Natural killer cell treated with Interleukin-12 subunit alpha and Interleukin-12 subunit beta and Interleukin-15 and Interleukin-18, amount 100 ng/mL, for 72 hours (primary cell): ENCODE data around the gene PRDM16. TPM values are rescaled to one million over a fixed set of nuclear protein-coding genes. Genes with fewer than 3 reads are reported as not detected.

Experiments used
- ATAC-seq, 2 donors: fragments of 150-1000 bp; cut with Tn5 transposase in 1 of 2; sonication (Bioruptor Pico), chemical (Tn5 transposase) in 1 of 2; 2 replicates each; pipeline ENCODE4 v1.10.0; 2021
- DNase-seq: peaks from one replicate; pipeline ENCODE4 v3.0.0; 2022; ENCODE audit warnings: low spot score
- H3K27ac Mint-ChIP-seq, 2 donors: 1 replicate in 1 of 2; 2 replicates in 1 of 2; pipeline ENCODE4 v1.8.0; 2022; ENCODE audit warnings: mixed read lengths in 2 of 2, mild to moderate bottlenecking in 1 of 2, moderate library complexity in 1 of 2
- H3K27me3 Mint-ChIP-seq, 2 donors: 1 replicate in 1 of 2; 2 replicates in 1 of 2; pipeline ENCODE4 v1.8.0; 2022; ENCODE audit warnings: mixed read lengths in 2 of 2
- H3K36me3 Mint-ChIP-seq: one replicate; pipeline ENCODE4 v1.8.0; 2022; ENCODE audit warnings: mixed read lengths
- H3K4me1 Mint-ChIP-seq, 2 donors: 1 replicate in 1 of 2; 2 replicates in 1 of 2; pipeline ENCODE4 v1.8.0; 2022; ENCODE audit warnings: low read depth in 2 of 2, mixed read lengths in 2 of 2, mild to moderate bottlenecking in 1 of 2
- H3K4me3 Mint-ChIP-seq: one replicate; pipeline ENCODE4 v1.8.0; 2022; ENCODE audit warnings: mixed read lengths
- H3K9me3 Mint-ChIP-seq: 2 replicates; pipeline ENCODE4 v1.8.0; 2022; ENCODE audit warnings: mixed read lengths
- total RNA-seq, 2 donors: library from RNA; stranded (reverse); gene quantifications; one replicate each; pipeline ENCODE4 v1.2.3, GENCODE V29; 2022

Gene PRDM16
- total RNA-seq, 2 donors from 2014 or later, result not detected

DNA sequence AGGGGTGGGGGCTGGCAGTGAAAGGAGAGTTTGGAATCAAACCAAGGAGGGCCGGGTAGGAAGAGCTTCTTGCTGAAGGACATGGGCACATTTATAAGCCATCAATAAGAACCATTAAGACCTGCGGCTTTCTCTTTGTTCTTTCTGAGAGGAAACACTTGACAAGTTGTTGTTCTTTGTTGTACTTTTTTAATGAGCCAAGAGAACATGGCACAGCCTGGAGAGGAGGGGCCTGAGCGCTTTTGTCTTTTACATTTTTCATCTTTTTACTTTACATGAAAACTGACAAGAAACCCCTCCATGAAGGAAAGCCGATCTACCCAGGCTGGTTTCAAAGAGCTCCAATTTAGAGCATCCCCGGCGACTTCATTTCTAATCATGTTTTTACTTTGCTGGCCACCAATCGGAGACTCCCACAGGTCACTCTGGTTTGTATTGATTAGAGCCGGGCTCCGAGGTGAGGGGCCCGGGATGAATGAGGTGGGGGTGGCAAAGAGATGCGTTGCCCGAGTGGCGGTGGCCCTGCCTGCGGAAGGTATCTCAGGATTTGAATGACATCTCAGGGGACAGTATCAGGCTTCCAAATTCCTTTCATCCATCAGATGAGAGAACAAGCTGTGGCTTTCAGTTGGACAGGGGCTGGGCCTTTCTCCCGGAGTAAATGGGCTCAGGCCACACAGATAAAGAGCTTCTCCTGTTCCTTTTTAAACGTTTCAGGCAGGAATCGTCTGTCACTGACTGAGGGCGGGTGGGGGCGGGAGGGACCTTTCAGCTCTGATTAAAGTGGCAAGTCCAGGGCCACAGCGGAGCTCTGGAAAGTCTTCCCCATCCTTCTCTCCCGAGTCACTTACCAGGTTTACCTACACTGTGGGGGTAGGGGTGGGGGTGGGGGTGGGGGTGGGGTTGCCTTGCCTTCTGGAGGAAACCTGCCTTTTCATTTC is 246.7 kb downstream of the PRDM16 start:
- no peak overlapping the region for H3K4me3 Mint-ChIP-seq
- H3K36me3 Mint-ChIP-seq, result peaks cover 11% of the 10 kb centered on the region
- no peak for DNase-seq
- H3K27ac Mint-ChIP-seq, result peak overlapping the region; percentile 79 to 81
- peaks cover 7% of the 10 kb centered on the region for H3K9me3 Mint-ChIP-seq
- peaks cover 14 to 24% of the 10 kb centered on the region in 2 donors for H3K4me1 Mint-ChIP-seq
- no peak for ATAC-seq
- peaks cover 7 to 8% of the 10 kb centered on the region in 2 donors for H3K27me3 Mint-ChIP-seq

DNA sequence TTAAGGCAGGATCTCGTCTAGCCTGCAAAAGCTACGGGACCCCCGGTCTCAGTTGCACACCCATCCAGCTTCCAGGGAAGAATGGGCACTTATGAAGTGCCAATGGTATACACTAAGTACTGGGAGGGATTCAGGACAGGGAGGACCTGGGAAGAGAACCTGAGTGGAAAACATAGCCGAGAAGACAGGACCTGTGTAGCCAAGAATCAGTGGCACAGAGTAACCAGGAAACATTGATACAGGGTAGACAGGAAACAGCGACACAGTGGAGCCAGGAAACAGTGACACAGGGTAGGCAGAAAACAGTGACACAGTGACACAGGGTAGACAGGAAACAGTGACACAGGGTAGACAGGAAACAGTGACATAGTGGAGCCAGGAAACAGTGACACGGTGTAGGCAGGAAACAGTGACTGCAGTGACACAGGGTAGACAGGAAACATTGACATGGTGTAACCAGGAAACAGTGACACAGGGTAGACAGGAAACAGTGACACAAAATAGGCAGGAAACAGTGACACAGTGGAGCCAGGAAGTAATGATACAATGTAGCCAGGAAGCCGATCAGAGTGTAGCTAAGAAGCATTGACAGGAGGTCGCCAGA is 247.4 kb downstream of the PRDM16 start:
- H3K4me1 Mint-ChIP-seq, result peaks cover 14 to 24% of the 10 kb centered on the region in 2 donors
- H3K4me3 Mint-ChIP-seq, result peak overlapping the region; percentile 52
- ATAC-seq, result peak; percentile 73 to 82
- peak overlapping the region; percentile 79 to 81 for H3K27ac Mint-ChIP-seq
- peaks cover 11% of the 10 kb centered on the region for H3K36me3 Mint-ChIP-seq
- H3K27me3 Mint-ChIP-seq, result peaks cover 5 to 7% of the 10 kb centered on the region in 2 donors
- peaks cover 7% of the 10 kb centered on the region for H3K9me3 Mint-ChIP-seq
- no peak for DNase-seq

DNA sequence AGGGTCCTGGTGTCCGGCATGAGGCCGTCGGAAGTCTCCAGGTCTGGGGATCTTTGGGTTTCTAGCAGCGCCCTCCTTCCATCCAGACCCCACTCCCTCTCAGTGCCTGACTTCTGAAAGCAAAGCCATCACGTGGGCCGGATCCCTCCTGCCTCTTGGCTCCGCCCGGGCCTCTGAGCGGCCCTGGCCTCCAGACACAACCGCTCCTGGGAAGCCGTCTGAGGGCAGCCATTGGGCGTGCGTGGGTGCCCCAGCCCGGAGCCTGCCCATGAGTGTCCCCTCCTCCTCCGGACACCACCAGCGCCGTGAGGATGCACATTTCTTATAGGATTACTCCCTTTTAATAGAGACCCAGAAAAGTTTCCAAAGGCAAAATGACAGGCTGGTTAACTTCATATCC is 248.5 kb downstream of the PRDM16 start:
- Mint-ChIP-seq H3K4me3 (no peak overlapping the region), H3K9me3 (peaks cover 7% of the 10 kb centered on the region), H3K36me3 (peaks cover 11% of the 10 kb centered on the region), H3K27me3 (peaks cover 4 to 7% of the 10 kb centered on the region in 2 donors), H3K27ac (no peak overlapping the region), H3K4me1 (peaks cover 14 to 24% of the 10 kb centered on the region in 2 donors)
- no peak for ATAC-seq
- DNase-seq, result no peak

DNA sequence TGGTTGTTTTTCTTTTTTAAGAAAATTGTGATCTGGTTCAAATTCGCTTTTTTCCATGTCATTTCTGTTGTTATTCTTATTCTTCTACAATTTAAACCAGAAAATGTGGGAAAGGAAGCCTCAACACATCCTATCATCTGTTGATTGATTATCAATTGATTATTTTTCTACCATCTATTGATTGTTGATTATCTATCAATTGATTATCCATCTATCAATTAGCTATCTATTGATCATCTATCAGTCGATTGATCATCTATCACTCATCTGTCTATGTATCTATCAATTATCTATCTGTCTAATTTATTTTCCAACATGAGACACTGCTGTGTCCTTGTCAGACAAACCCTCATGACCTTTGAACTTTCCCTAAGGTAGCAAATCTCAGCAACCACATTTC is 249.3 kb downstream of the PRDM16 start:
- Mint-ChIP-seq H3K4me1 (peaks cover 8 to 16% of the 10 kb centered on the region in 2 donors), H3K4me3 (no peak overlapping the region), H3K9me3 (peaks cover 7% of the 10 kb centered on the region), H3K27ac (no peak overlapping the region), H3K27me3 (peaks cover 7% of the 10 kb centered on the region in 2 donors), H3K36me3 (peaks cover 11% of the 10 kb centered on the region)
- no peak for DNase-seq
- ATAC-seq, result no peak

- H3K27ac Mint-ChIP-seq, result no peak overlapping the region
Observed at GRCh38 chr1:3319874-3320245, 250.9 kb downstream of the PRDM16 start.

GRCh38 chr1:3320246-3321152 is 251.5 kb downstream of the PRDM16 start:
- no peak overlapping the region for H3K27ac Mint-ChIP-seq
- peaks cover 7% of the 10 kb centered on the region for H3K9me3 Mint-ChIP-seq
- ATAC-seq, result no peak
- H3K36me3 Mint-ChIP-seq, result peaks cover 11% of the 10 kb centered on the region
- H3K4me3 Mint-ChIP-seq, result no peak overlapping the region
- peaks cover 0 to 6% of the 10 kb centered on the region in 2 donors for H3K27me3 Mint-ChIP-seq
- H3K4me1 Mint-ChIP-seq, result peaks cover 8 to 13% of the 10 kb centered on the region in 2 donors
- no peak for DNase-seq

More at GRCh38 chr1:3319874-3320245, 250.9 kb downstream of the PRDM16 start:
- Mint-ChIP-seq H3K4me3 (no peak overlapping the region), H3K27me3 (peaks cover under 1 to 6% of the 10 kb centered on the region in 2 donors), H3K4me1 (peaks cover 8 to 13% of the 10 kb centered on the region in 2 donors), H3K36me3 (peaks cover 11% of the 10 kb centered on the region), H3K9me3 (peaks cover 7% of the 10 kb centered on the region)
- ATAC-seq (no peak), DNase-seq (no peak)

DNA sequence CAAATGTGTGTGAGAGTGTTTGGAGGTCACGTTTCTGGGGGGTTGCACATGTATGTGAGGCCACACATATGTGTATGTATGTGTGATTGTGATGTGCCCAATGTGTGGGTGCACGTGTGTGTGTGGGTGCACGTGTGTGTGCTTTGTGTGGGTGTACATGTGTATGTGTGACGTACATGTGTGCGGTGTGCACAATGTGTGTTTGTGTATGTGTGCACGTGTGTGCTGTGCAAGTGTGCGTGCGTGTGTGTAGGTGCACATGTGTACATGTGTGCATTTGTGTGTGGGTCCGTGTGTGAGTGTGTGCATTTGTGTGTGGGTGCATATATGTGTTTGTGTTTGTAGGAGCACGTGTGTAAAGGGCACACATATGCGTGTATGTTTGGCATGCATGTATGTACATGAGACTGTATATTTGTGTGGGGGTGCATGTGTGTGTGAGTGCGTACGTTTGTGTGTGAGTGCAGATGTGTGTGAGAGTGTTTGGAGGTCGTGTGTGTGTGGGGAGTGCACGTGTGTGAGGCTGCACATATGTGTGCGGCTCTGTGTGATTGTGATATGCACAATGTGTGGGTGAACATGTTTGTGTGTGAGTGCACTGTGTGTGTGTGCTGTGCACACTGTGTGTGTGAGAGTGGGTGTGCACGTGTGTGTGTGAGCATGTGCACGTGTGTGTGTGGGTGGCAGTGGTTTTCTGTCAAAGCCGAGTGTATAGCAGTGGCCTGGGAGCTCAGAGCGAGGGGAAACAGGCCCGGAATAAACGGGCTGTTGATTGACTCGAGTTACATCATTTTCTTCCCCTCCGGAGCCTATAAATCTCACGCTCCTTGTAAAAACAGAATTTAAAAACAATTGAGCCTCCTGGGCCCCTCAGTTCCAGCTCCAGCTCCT is 252.8 kb downstream of the PRDM16 start:
- Mint-ChIP-seq H3K4me3 (no peak overlapping the region), H3K27me3 (peaks cover 0 to 6% of the 10 kb centered on the region in 2 donors), H3K9me3 (peaks cover 1% of the 10 kb centered on the region), H3K4me1 (peaks cover 1 to 7% of the 10 kb centered on the region in 2 donors), H3K27ac (no peak overlapping the region), H3K36me3 (peaks cover 5% of the 10 kb centered on the region)
- DNase-seq (no peak), ATAC-seq (no peak)

GRCh38 chr1:3322450-3323020 is 253.5 kb downstream of the PRDM16 start:
- no peak for DNase-seq
- Mint-ChIP-seq H3K4me3 (no peak overlapping the region), H3K27ac (no peak overlapping the region), H3K4me1 (peaks cover 0 to 3% of the 10 kb centered on the region in 2 donors), H3K9me3 (no peaks in the 10 kb centered on the region), H3K36me3 (peaks cover 4% of the 10 kb centered on the region), H3K27me3 (peaks cover 0 to 6% of the 10 kb centered on the region in 2 donors)
- no peak for ATAC-seq

DNA sequence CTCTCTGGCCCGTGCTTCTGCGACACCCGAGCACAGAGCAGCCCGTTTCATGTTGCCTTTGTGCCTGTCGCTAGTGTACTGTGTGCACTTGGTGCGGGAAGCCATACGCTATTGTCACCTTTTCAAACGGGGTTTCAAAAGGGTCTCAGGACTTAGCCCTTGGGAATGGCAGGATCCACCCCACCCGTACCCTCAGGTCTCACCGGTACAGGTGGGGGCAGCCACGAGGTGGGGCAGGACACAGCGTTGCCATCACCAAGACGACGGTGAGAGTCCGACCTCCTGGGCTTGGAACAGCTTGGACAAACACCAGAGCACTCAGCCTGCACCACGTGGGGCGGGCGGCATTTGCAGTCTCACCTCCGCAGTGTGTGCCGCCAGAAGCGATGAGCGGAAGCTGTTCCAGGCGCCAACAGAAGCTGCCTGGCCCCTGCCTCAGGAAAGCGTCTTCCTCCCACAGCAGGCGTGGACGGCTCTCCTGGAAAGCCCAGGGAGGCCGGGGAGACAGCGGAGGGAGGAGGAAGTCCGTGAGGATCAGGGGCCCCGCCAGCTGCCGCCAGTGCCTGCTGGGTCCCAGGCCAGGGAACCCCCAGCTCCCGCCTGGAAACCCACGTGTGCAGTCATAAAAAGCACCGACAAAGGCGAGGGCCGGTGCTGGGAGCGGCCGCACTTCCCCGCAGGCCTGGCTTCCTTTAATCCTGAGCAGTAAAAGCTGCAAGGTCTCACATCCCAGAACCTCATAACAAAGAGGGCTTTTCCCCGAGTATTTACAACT is 254.2 kb downstream of the PRDM16 start:
- Mint-ChIP-seq H3K4me3 (no peak overlapping the region), H3K4me1 (peaks cover 0 to 3% of the 10 kb centered on the region in 2 donors), H3K9me3 (no peaks in the 10 kb centered on the region), H3K27ac (no peak overlapping the region), H3K27me3 (peaks cover 0 to 6% of the 10 kb centered on the region in 2 donors), H3K36me3 (peaks cover 3% of the 10 kb centered on the region)
- ATAC-seq (no peak), DNase-seq (no peak)

GRCh38 chr1:3323796-3324703 is 255.0 kb downstream of the PRDM16 start:
- DNase-seq (no peak), ATAC-seq (no peak)
- Mint-ChIP-seq H3K9me3 (no peaks in the 10 kb centered on the region), H3K4me3 (no peak overlapping the region), H3K4me1 (peaks cover 0 to 3% of the 10 kb centered on the region in 2 donors), H3K27ac (no peak overlapping the region), H3K27me3 (peaks cover 0 to 6% of the 10 kb centered on the region in 2 donors), H3K36me3 (no peaks in the 10 kb centered on the region)
